ENCODE measurements around the gene BRINP3. TPM values are rescaled to one million over a fixed set of nuclear protein-coding genes. Genes with fewer than 3 reads are reported as not detected.

Gene BRINP3
- total and polyA plus RNA-seq, 2 donors (not counting 3 experiments of a cell fraction or from before 2014, with no cell fraction given), result not detected

- no TSS peak for BruUV-seq (replicated peaks)
- Histone ChIP-seq H3K9me1 (replicated peaks; ENCODE audit: control insufficient read depth, extremely low read depth, insufficient read depth, low read length) (no peaks in the 10 kb centered on the region), H4K20me1 (replicated peaks; ENCODE audit: control insufficient read depth, extremely low read depth, insufficient read depth, low read length) (no peaks in the 10 kb centered on the region), H3K4me2 (ENCODE audit: insufficient read depth, low read length) (peak overlapping the region; percentile 83), H2AFZ (ENCODE audit: low read depth, low read length) (peak overlapping the region; percentile 89), H3K9ac (replicated peaks; ENCODE audit: extremely low read depth, insufficient read depth, low read length) (no peak overlapping the region), H3K4me3 (replicated peaks in 1 of 3; ENCODE audit: insufficient read depth in 1 of 3, low read depth in 1 of 3, low read length in 3 of 3) (peak overlapping the region; percentile 36 to 74 (median 41)), H3K79me2 (ENCODE audit: control insufficient read depth, insufficient read depth, low read length) (no peaks in the 10 kb centered on the region), H3K27ac (ENCODE audit: insufficient read depth, low read depth, low read length) (no peak overlapping the region), H3K9me3 (replicated peaks; ENCODE audit: control insufficient read depth, insufficient read depth, low read length) (no peaks in the 10 kb centered on the region), H3K27me3 (ENCODE audit: control insufficient read depth in 2 of 2, insufficient read depth in 2 of 2, low read length in 2 of 2) (peaks cover 34 to 49% of the 10 kb centered on the region in 2 experiments), H3K36me3 (ENCODE audit: control insufficient read depth in 2 of 2, extremely low read depth in 1 of 2, insufficient read depth in 2 of 2, low read length in 2 of 2) (no peaks in the 10 kb centered on the region), H3K4me1 (ENCODE audit: control insufficient read depth, extremely low read depth, insufficient read depth, low read length) (peaks cover 28% of the 10 kb centered on the region)
- ChIA-PET CTCF (interaction anchor here (0.8 to 2.5 kb wide), 4 partner anchors 9 to 101 kb away, joined by 3 to 8 read pairs (median 4); no protein-coding TSS in a partner anchor), POLR2A (no interaction called here)
- DNase-seq (ENCODE audit: low read depth, low spot score) (peak; percentile 13), FAIRE-seq (peak; percentile 18)
- no peak for TF ChIP-seq EZH2 (IDR thresholded peaks at IDR 0.05; ENCODE audit: borderline replicate concordance, low read depth, low read length, severe bottlenecking)
- no peak for TF ChIP-seq POLR2A (IDR thresholded peaks at IDR 0.05; ENCODE audit: low read depth, low read length)
- TF ChIP-seq POLR2AphosphoS5 (IDR thresholded peaks at IDR 0.05; ENCODE audit: insufficient read depth, low read depth, low read length), result no peak
- TF ChIP-seq GATA2 (IDR thresholded peaks at IDR 0.05; ENCODE audit: insufficient read depth, insufficient read length, low read depth, low read length), result no peak
- no peak for TF ChIP-seq JUN (IDR thresholded peaks at IDR 0.05; ENCODE audit: borderline replicate concordance, insufficient read depth, insufficient read length, low read depth)
- dilution Hi-C loops (cut with MboI; ENCODE audit: extremely low pct_ligation_motif_present, low sequenced_read_pairs) (no loop called here), intact Hi-C loops (cut with micrococcal nuclease) (no loop called here)
Observed at GRCh38 chr1:190474650-190475211, 2.9 kb downstream of the BRINP3 start.

GRCh38 chr1:190474010-190474409, 3.7 kb downstream of the BRINP3 start:
- dilution Hi-C loops (cut with MboI; ENCODE audit: extremely low pct_ligation_motif_present, low sequenced_read_pairs) (no loop called here), intact Hi-C loops (cut with micrococcal nuclease) (no loop called here)
- no TSS peak for BruUV-seq (replicated peaks)
- Histone ChIP-seq H3K4me3 (replicated peaks in 1 of 3; ENCODE audit: insufficient read depth in 1 of 3, low read depth in 1 of 3, low read length in 3 of 3) (no peak overlapping the region), H4K20me1 (replicated peaks; ENCODE audit: control insufficient read depth, extremely low read depth, insufficient read depth, low read length) (no peaks in the 10 kb centered on the region), H3K4me1 (ENCODE audit: control insufficient read depth, extremely low read depth, insufficient read depth, low read length) (peaks cover 28% of the 10 kb centered on the region), H2AFZ (ENCODE audit: low read depth, low read length) (no peak overlapping the region), H3K27ac (ENCODE audit: insufficient read depth, low read depth, low read length) (no peak overlapping the region), H3K9me3 (replicated peaks; ENCODE audit: control insufficient read depth, insufficient read depth, low read length) (no peaks in the 10 kb centered on the region), H3K79me2 (ENCODE audit: control insufficient read depth, insufficient read depth, low read length) (no peaks in the 10 kb centered on the region), H3K9ac (replicated peaks; ENCODE audit: extremely low read depth, insufficient read depth, low read length) (no peak overlapping the region), H3K4me2 (ENCODE audit: insufficient read depth, low read length) (no peak overlapping the region), H3K27me3 (ENCODE audit: control insufficient read depth in 2 of 2, insufficient read depth in 2 of 2, low read length in 2 of 2) (peaks cover 29 to 45% of the 10 kb centered on the region in 2 experiments), H3K9me1 (replicated peaks; ENCODE audit: control insufficient read depth, extremely low read depth, insufficient read depth, low read length) (no peaks in the 10 kb centered on the region), H3K36me3 (ENCODE audit: control insufficient read depth in 2 of 2, extremely low read depth in 1 of 2, insufficient read depth in 2 of 2, low read length in 2 of 2) (no peaks in the 10 kb centered on the region)
- FAIRE-seq (no peak), DNase-seq (ENCODE audit: low read depth, low spot score) (no peak)
- ChIA-PET CTCF (interaction anchor here (1.2 to 2.5 kb wide), 2 partner anchors 9 to 100 kb away, joined by 3 to 8 read pairs; no protein-coding TSS in a partner anchor), POLR2A (no interaction called here)
- no peak for TF ChIP-seq POLR2A (IDR thresholded peaks at IDR 0.05; ENCODE audit: low read depth, low read length)
- TF ChIP-seq JUN (IDR thresholded peaks at IDR 0.05; ENCODE audit: borderline replicate concordance, insufficient read depth, insufficient read length, low read depth), result no peak
- TF ChIP-seq MYC (IDR thresholded peaks at IDR 0.05; ENCODE audit: low read depth, low read length), result no peak
- no peak for TF ChIP-seq EZH2 (IDR thresholded peaks at IDR 0.05; ENCODE audit: borderline replicate concordance, low read depth, low read length, severe bottlenecking)
- TF ChIP-seq GATA2 (IDR thresholded peaks at IDR 0.05; ENCODE audit: insufficient read depth, insufficient read length, low read depth, low read length), result no peak
- no peak for TF ChIP-seq CTCF (IDR thresholded peaks at IDR 0.05; ENCODE audit: extremely low read depth in 1 of 2, insufficient read depth in 1 of 2, low read depth in 1 of 2, low read length in 2 of 2)
- no peak for TF ChIP-seq FOS (IDR thresholded peaks at IDR 0.05; ENCODE audit: borderline replicate concordance, insufficient read depth, low read length)
- no peak for TF ChIP-seq POLR2AphosphoS5 (IDR thresholded peaks at IDR 0.05; ENCODE audit: insufficient read depth, low read depth, low read length)
- TF ChIP-seq MAX (IDR thresholded peaks at IDR 0.05; ENCODE audit: insufficient read depth, insufficient read length), result no peak

Measured in endothelial cell of umbilical vein (primary cell).